Parathyroid adenoma (tissue), 2 donors: ENCODE results near the gene COL18A1.
"Not testable (repeated sequence)": the region's sequence is repeated elsewhere in the genome, so short reads cannot be mapped to it uniquely, and the experiment has no call there.

ENCODE experiments used
- H2AFZ ChIP-seq: fragments of 300-600 bp; sonication (generic); one replicate; pipeline ENCODE4 v1.7.0; 2017; ENCODE audit warnings: antibody characterized with exemption, mild to moderate bottlenecking
- H3K27ac ChIP-seq: fragments of 300-600 bp; sonication (generic); one replicate; pipeline ENCODE4 v1.7.0; 2017
- H3K27me3 ChIP-seq: fragments of 300-600 bp; sonication (generic); one replicate; pipeline ENCODE4 v1.7.0; 2017; ENCODE audit warnings: low read length; ENCODE audit not compliant: control insufficient read depth, insufficient read depth
- H3K36me3 ChIP-seq: fragments of 300-600 bp; sonication (generic); one replicate; pipeline ENCODE4 v1.7.0; 2017; ENCODE audit warnings: low read length; ENCODE audit not compliant: control insufficient read depth, insufficient read depth
- H3K4me1 ChIP-seq: fragments of 300-600 bp; sonication (generic); one replicate; pipeline ENCODE4 v1.7.0; 2017; ENCODE audit warnings: control low read depth
- H3K4me2 ChIP-seq: fragments of 300-600 bp; sonication (generic); one replicate; pipeline ENCODE4 v1.7.0; 2017; ENCODE audit warnings: low read length
- H3K4me3 ChIP-seq: fragments of 300-600 bp; sonication (generic); one replicate; pipeline ENCODE4 v1.7.0; 2017; ENCODE audit warnings: low read depth, low read length
- H3K79me2 ChIP-seq: fragments of 300-600 bp; sonication (generic); one replicate; pipeline ENCODE4 v1.7.0; 2017; ENCODE audit warnings: control low read depth
- H3K9ac ChIP-seq: fragments of 300-600 bp; sonication (generic); one replicate; pipeline ENCODE4 v1.7.0; 2017; ENCODE audit warnings: mild to moderate bottlenecking
- H3K9me3 ChIP-seq: fragments of 300-600 bp; sonication (generic); one replicate; pipeline ENCODE4 v1.7.0; 2017; ENCODE audit warnings: low read length; ENCODE audit not compliant: control insufficient read depth
- CTCF ChIP-seq: fragments of 300-600 bp; sonication (generic); IDR thresholded peaks from one replicate; pipeline ENCODE4 v1.7.0; 2017; ENCODE audit warnings: antibody characterized with exemption, mild to moderate bottlenecking
- donor health status: primary hyperparathyroidism.

COL18A1 gene

GRCh38 chr21:45439901-45440461, 35.0 kb downstream of the COL18A1 start:
- H3K36me3 ChIP-seq: no peaks in the 10 kb centered on the region
- H3K79me2 ChIP-seq: no peaks in the 10 kb centered on the region
- no peak overlapping the region for H3K4me2 ChIP-seq
- no peak for TF ChIP-seq CTCF
- H3K9ac ChIP-seq: no peak overlapping the region
- H3K4me3 ChIP-seq: no peak overlapping the region
- no peaks in the 10 kb centered on the region for H3K27me3 ChIP-seq
- H3K9me3 ChIP-seq: no peaks in the 10 kb centered on the region
- H2AFZ ChIP-seq: no peak overlapping the region
- H3K4me1 ChIP-seq: peaks cover 4% of the 10 kb centered on the region
- H3K27ac ChIP-seq: no peak overlapping the region

GRCh38 chr21:45440736-45441350, 35.9 kb downstream of the COL18A1 start:
- H3K27ac ChIP-seq: no peak overlapping the region
- H3K9me3 ChIP-seq: no peaks in the 10 kb centered on the region
- no peak overlapping the region for H2AFZ ChIP-seq
- H3K36me3 ChIP-seq: no peaks in the 10 kb centered on the region
- peaks cover 4% of the 10 kb centered on the region for H3K4me1 ChIP-seq
- H3K9ac ChIP-seq: no peak overlapping the region
- H3K4me2 ChIP-seq: no peak overlapping the region
- no peak overlapping the region for H3K4me3 ChIP-seq
- H3K27me3 ChIP-seq: no peaks in the 10 kb centered on the region
- no peak for TF ChIP-seq CTCF
- no peaks in the 10 kb centered on the region for H3K79me2 ChIP-seq

- H3K9me3 ChIP-seq: no peaks in the 10 kb centered on the region
- H3K36me3 ChIP-seq: no peaks in the 10 kb centered on the region
- TF ChIP-seq CTCF: no peak
- no peak overlapping the region for H3K27ac ChIP-seq
- no peaks in the 10 kb centered on the region for H3K27me3 ChIP-seq
- H3K9ac ChIP-seq: no peak overlapping the region
- no peak overlapping the region for H3K4me2 ChIP-seq
- no peak overlapping the region for H3K4me3 ChIP-seq
- no peak overlapping the region for H2AFZ ChIP-seq
- peaks cover 4% of the 10 kb centered on the region for H3K4me1 ChIP-seq
- no peaks in the 10 kb centered on the region for H3K79me2 ChIP-seq
These were observed 36.7 kb downstream of the COL18A1 start for GRCh38 chr21:45441431-45442255.

- Histone ChIP-seq H3K79me2 (no peaks in the 10 kb centered on the region), H2AFZ (no peak overlapping the region), H3K9ac (no peak overlapping the region), H3K27ac (no peak overlapping the region), H3K36me3 (no peaks in the 10 kb centered on the region), H3K27me3 (no peaks in the 10 kb centered on the region), H3K4me2 (no peak overlapping the region), H3K4me3 (no peak overlapping the region), H3K9me3 (no peaks in the 10 kb centered on the region), H3K4me1 (peaks cover 4% of the 10 kb centered on the region)
- no peak for TF ChIP-seq CTCF
These were observed 37.3 kb downstream of the COL18A1 start for GRCh38 chr21:45442276-45442675.

- not testable (repeated sequence) for H3K4me1 ChIP-seq, H3K4me3 ChIP-seq, H3K36me3 ChIP-seq, H3K4me2 ChIP-seq, H3K27ac ChIP-seq, H2AFZ ChIP-seq, H3K9me3 ChIP-seq, H3K9ac ChIP-seq, H3K79me2 ChIP-seq, H3K27me3 ChIP-seq
These were observed 38.0 kb downstream of the COL18A1 start for GRCh38 chr21:45442686-45443594.
